Measurements from ENCODE around the gene STARD8.
"Not testable (repeated sequence)": the region's sequence is repeated elsewhere in the genome, so short reads cannot be mapped to it uniquely, and the experiment has no call there.

STARD8 gene, protein sequence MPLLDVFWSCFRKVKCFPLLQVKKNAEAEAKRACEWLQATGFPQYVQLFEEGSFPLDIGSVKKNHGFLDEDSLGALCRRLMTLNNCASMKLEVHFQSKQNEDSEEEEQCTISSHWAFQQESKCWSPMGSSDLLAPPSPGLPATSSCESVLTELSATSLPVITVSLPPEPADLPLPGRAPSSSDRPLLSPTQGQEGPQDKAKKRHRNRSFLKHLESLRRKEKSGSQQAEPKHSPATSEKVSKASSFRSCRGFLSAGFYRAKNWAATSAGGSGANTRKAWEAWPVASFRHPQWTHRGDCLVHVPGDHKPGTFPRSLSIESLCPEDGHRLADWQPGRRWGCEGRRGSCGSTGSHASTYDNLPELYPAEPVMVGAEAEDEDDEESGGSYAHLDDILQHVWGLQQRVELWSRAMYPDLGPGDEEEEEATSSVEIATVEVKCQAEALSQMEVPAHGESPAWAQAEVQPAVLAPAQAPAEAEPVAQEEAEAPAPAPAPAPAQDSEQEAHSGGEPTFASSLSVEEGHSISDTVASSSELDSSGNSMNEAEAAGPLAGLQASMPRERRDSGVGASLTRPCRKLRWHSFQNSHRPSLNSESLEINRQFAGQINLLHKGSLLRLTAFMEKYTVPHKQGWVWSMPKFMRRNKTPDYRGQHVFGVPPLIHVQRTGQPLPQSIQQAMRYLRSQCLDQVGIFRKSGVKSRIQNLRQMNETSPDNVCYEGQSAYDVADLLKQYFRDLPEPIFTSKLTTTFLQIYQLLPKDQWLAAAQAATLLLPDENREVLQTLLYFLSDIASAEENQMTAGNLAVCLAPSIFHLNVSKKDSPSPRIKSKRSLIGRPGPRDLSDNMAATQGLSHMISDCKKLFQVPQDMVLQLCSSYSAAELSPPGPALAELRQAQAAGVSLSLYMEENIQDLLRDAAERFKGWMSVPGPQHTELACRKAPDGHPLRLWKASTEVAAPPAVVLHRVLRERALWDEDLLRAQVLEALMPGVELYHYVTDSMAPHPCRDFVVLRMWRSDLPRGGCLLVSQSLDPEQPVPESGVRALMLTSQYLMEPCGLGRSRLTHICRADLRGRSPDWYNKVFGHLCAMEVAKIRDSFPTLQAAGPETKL

DNA sequence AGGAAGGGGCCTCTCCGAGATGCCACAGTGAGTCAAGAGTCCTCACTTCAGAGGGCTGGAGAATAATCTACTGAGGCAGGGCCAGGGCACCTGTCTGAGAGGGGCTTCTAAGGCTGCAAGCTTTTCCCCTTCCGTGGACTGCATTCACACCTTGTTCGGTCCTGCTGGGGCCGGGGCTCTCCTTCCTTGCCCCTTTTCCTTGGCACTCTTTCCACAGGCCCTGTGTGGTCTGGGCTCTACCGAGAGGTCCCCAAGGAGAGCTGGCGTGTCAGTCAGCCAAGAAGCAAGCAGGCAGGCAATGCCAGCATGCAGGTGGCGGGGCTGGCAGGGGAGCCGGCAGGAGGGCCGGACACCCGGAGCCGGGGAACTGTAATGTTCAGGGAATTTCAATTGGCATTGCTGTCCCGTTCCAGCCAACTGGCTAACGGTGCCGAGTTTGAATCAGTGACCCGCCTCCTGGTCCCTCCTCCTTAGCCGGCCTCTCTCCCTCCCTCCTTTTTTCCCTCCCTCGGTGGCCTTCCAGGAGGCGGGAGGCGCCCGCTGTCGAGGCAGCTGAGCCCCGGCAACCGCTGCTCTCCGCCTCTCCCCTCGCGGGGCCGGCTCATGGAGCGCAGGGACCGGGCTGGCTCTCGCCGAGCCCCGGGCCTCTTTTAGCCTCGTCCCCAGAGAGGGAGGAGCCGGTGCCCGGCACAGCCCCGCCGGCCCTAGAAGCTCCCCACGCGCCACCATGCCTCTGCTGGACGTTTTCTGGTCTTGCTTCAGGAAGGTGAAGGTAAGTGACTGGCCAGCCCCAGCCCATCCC lies at the start of gene STARD8:
TSS of gene STARD8 (plus strand) at position 511 of the 802 bp plus-strand sequence. CDS start at position 728, 217 bp downstream.
- DNase-seq = no peak

GRCh38 chrX:68598841-68599240 lies 48.6 kb upstream of the STARD8 start:
- no peak for DNase-seq

GRCh38 chrX:68599256-68600152 lies 48.0 kb upstream of the STARD8 start:
- no peak for DNase-seq

- not testable (repeated sequence) for DNase-seq
These were observed 43.2 kb upstream of the STARD8 start for GRCh38 chrX:68604216-68604615.

DNA sequence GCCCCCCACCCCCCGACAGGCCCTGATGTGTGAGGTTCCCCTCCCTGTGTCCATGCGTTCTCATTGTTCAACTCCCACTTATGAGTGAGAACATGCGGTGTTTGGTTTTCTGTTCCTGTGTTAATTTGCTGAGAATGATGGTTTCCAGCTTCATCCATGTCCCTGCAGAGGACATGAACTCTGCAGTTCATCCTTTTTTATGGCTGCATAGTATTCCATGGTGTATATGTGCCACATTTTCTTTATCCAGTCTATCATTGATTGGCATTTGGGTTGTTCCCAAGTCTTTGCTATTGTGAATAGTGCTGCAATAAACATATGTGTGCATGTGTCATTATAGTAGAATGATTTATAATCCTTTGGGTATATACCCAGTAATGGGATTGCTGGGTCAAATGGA lies 32.7 kb upstream of the STARD8 start:
- not testable (repeated sequence) for DNase-seq

DNA sequence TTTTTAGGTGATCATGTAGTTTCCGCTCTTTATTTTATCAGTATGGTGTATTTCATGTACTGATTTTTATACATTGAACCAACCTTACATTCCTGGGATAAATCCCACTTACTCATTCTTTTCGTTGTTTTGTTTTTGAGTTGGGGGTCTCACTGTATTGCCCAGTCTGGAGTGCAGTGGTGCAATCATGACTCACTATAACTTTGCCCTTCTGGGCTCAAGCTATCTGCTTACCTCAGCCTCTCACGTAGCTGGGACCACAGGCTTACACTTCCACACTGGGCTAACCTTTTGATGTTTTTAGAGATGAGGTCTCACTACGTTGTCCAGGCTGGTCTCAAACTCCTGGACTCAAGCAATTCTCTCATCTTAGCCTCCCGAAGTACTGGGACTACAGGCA lies 19.5 kb upstream of the STARD8 start:
- DNase-seq = no peak

DNA sequence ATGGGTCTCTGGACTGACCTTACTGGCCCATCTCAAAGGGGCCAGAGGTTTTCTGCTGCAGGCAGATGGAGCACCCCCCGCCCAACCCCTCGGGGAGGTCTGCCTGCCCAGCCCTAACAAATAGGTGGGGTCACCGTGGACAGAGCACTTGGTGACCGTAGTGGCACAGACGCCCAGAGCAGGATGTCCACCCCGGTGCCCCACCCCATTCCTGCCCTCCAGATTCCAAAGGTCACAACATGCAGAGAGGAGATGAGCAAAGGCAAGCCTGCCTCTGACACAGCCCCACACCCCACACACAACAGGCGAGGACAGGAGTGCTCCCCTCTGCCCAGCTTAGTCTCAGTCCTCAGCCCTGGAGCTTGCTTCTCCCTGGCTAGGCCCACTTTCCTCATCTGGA lies 17.5 kb upstream of the STARD8 start:
- not testable (repeated sequence) for DNase-seq

GRCh38 chrX:68631336-68631735 lies 16.1 kb upstream of the STARD8 start:
- DNase-seq = no peak

DNA sequence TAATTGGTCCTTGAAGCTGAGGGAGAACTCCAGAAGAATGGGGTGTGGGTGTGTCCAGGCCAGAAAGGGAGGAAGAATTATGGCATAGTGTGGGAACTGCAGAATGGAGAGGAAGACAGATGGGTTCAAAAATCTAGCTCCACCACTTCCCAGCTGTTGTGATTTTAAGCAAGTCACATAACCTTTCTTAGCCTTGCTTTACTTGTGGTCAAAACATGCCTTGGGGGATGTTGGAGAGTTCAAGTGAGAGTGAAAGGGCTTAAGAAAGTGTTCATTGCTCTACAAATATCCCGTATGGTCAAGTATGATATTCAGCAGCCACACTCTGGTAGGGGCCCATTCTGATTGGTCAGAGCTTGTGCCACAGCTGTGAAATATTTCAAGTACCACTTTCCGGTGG lies 15.0 kb upstream of the STARD8 start:
- DNase-seq = no peak

DNA sequence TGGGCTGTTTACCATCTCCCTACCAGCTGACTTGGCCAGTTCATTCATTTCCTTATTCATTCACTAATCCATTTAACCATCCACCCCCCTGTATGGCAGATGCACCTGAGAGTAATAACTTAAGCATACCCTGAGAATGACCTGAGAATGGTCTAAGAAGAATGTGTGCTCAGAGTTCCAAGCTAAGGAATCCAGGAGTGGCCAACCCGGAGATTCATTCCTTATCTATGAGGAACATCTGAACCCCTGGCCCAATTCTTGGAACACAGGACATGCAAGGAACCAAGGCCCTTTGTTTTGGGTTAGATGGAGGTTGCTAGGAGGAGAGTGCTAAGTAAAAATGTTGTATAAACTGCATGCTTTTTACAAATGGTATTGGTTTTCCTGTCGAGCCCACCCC lies 13.5 kb upstream of the STARD8 start:
- DNase-seq = no peak

DNA sequence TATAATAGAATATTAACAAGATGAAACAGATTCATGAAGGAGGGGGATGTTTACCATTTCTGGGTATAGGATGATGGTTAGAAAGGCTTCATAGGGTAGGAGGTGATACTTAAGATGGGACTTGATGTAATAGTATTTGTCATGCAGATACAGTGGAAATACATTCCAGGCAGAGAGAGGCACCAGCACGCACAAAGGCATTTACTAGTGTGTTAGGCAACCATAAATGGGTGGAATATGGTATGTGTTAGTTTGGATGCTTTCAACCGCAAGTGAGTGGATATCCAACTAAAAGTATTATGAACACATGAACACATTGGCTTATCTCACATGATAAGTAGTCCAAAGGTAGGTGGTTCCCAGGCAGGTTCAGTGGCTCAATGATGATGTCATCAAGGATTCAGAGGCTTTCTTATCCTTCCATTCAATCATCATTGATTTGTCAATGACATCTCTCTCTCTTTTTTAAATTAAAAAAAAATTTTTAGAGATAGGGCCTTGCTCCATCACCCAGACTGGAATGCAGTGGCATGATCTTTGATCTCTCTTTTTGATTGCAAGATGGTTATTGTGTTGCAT lies 12.7 kb upstream of the STARD8 start:
- DNase-seq = no peak

- DNase-seq = no peak
These were observed 6.8 kb upstream of the STARD8 start for GRCh38 chrX:68640661-68641060.

DNA sequence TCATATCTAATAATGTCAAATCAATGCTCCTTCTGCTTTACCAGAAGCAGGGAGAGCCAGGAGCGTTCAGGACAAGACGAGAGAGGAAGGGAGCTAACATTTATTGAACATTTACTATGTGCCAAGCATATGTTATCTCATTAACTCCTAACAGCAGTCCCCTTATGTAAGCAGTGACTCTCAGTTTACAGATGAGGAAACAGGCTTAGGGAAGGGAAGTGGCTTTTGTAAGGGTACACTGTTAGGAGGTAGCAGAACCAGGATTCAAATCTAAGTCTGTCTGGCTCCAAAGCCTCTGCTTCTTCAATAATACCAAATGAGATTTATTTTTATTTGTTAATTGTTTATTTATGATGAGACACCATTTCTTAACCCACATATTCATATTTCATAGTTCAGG lies 2.6 kb upstream of the STARD8 start:
- DNase-seq = no peak

GRCh38 chrX:68646421-68646820 lies 1.0 kb upstream of the STARD8 start:
- no peak for DNase-seq

- no peak for DNase-seq
These were observed 1.5 kb downstream of the STARD8 start for GRCh38 chrX:68648960-68649359.

GRCh38 chrX:68650491-68650890 lies 3.0 kb downstream of the STARD8 start:
- DNase-seq = no peak

DNA sequence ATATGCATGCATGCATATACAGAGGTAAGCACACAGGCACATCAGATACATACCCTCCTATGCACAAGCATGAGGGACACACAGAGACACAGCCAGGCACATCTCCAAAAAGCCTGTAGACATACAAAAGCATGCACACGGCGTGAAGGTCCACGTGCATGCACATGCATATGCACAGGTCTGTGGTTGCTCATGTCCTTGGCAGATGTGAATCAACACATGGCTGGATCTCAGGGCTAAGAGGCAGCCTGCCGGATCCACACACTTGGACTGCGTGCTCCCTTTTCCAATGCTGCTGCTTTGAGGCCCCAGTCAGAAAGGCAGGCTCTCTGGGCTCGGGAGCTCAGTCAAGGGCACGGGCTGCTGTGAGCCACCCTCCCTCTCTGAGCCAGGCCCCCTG lies 3.6 kb downstream of the STARD8 start:
- no peak for DNase-seq

GRCh38 chrX:68652326-68653170 lies 5.1 kb downstream of the STARD8 start:
- no peak for DNase-seq

- DNase-seq = no peak
These were observed 7.2 kb downstream of the STARD8 start for GRCh38 chrX:68654693-68655092.

DNA sequence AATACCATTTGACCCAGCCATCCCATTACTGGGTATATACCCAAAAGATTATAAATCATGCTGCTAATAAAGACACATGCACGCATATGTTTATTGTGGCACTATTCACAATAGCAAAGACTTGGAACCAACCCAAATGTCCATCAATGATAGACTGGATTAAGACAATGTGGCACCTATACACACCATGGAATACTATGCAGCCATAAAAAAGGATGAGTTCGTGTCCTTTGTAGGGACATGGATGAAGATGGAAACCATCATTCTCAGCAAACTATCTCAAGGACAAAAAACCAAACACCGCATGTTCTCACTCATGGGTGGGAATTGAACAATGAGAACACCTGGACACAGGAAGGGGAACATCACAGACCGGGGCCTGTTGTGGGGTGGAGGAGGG lies 9.0 kb downstream of the STARD8 start:
- DNase-seq = not testable (repeated sequence)
